ENCODE data around the gene NUCKS1. TPM values are rescaled to one million over a fixed set of nuclear protein-coding genes. Genes with fewer than 3 reads are reported as not detected.

Gene NUCKS1
- total RNA-seq, 1 experiment from 2014 or later = 379 TPM

DNA sequence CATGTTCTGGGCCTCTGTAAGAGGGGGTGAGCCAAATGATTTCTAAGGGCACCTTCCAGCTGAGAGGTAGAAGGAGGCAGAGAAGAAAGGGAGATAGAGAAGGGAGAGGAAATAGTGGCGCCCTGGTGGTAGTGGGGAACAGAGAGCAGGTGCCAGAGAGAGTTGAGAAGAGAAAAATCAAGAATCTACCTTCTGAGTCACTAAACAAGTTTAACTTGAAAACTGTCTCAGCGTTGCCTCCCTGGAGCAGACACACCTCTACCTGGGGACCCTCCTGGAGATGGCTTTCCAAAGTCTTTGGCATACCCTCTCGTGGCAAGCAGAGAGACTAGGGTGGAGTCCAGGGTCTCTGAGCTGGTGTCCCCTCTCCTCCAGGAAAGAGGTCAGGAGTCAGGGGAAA, 68.6 kb downstream of the NUCKS1 start:
- Histone ChIP-seq H3K36me3 (no peaks in the 10 kb centered on the region), H3K27ac (no peak overlapping the region), H3K27me3 (peaks cover 3% of the 10 kb centered on the region; the same call in 1 of the 2 replicates), H3K9me3 (replicated peaks) (no peaks in the 10 kb centered on the region), H3K4me1 (peaks cover 26% of the 10 kb centered on the region), H3K4me3 (no peak overlapping the region)
- DNase-seq = no peak

DNA sequence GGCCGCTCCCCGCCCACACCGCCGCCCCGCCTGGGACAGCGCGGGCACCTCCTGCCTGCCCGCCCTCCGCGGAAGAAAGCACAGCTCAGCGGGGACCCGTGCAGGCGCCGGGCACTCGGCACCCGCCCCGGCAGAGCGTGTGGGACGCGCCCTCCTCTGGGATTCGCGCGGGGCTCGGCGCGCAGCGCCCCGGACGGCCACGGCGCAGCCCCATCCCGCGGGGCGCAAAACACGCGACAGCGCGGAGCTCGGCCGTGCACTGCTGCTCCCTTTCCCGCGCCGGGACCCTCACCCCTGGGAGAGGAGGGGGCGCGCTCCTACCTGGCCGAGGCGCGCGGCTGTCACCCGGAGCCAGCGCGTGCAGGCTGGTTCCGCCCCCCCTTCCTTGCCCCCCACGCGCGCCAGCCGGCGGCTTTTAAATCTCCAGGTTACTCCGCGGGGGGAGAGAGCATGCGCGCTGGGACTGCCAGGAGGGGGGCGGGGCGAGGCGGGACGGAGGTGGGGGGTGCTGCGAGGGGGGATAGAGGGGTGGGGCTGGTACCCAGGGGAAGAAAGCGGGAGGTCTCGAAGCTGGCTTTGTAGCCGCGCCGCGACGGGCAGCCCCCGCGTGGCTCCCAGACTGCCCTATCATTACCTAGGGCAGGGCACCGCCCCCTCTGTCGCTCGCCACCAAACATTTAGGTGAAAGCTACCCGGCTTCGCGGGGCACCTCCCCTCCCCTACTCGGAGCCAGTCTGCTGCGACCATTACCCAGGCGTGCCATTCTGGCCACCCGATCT, 69.7 kb downstream of the NUCKS1 start, which contains the start of gene SLC45A3:
TSS of gene SLC45A3 (minus strand) at position 437 of the 779 bp plus-strand sequence. CDS start 15,853 bp downstream, outside the sequence.
- Histone ChIP-seq H3K4me1 (peaks cover 28% of the 10 kb centered on the region), H3K4me3 (peak within 1 kb of the TSS; percentile 94), H3K27me3 (peaks cover 3% of the 10 kb centered on the region; the same call in 1 of the 2 replicates), H3K27ac (no peak within 1 kb of the TSS), H3K36me3 (no peaks in the 10 kb centered on the region), H3K9me3 (replicated peaks) (no peaks in the 10 kb centered on the region)
- DNase-seq = peak; percentile 68 to 73

DNA sequence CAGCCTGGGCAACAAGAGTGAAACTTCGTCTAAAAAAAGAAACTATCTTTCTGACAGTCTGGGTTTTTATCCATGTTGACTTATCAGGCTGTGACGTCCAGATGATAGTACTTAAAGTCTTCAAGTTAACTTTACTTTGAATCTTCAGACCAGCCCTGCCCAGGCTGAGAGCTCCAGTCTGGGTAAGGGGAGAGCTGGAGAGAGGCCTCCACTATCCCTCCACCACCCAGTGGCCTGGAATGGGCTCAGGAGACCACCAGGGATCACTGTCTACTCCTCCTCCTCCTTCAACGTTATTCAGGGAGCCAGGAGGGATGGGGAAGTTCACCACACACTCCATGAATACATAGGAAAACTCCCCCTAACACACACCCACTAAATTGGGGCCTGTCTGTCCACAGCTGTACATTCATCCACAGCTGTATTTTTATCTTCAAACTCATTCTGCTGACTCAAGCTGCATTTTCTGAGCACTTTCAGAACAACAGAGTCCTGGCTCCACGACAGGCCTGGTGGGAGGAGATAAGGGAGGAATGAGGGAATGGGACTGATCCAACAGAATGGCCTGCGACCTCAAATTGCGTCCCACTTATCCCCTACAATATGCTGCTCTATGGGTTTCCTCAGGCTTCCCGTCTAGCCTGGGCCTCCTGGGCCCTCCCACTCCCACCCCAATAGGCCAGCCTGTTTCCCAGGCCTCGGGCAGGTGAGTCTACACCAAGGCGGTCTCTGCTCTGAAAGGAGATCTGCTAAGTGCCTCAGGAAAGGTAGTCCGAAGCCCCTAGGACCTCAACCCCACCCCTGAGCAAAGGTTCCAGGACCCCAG, 71.5 kb downstream of the NUCKS1 start:
- no peaks in the 10 kb centered on the region for H3K36me3 ChIP-seq
- no peaks in the 10 kb centered on the region for H3K9me3 ChIP-seq (replicated peaks)
- peaks cover 3% of the 10 kb centered on the region; the same call in 1 of the 2 replicates for H3K27me3 ChIP-seq
- no peak overlapping the region for H3K27ac ChIP-seq
- peaks cover 28% of the 10 kb centered on the region for H3K4me1 ChIP-seq
- no peak for DNase-seq
- peak overlapping the region; percentile 94; the same call in 1 of the 2 replicates for H3K4me3 ChIP-seq

DNA sequence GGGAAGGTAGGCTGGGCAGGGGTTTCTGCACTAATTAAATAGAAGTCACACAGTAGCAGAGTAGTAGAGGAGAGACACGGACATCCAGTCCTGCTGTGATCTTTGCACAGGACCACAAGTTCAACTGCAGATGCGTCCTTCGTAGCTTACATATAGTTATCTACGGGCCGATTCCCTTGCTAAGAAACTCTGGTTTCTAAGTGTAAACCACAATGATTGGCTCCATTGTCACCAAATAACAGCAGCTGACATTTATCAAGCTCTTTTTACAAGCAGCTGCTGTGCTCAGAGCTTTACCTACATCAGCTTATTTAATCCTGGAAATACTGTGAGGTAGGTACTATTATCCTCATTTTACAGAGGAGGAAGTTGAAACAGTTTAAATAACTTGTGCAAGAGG, 72.8 kb downstream of the NUCKS1 start:
- Histone ChIP-seq H3K4me3 (no peak overlapping the region), H3K4me1 (peaks cover 29% of the 10 kb centered on the region), H3K36me3 (no peaks in the 10 kb centered on the region), H3K27ac (peak overlapping the region; percentile 14; the same call in 1 of the 2 replicates), H3K27me3 (peaks cover 3% of the 10 kb centered on the region; the same call in 1 of the 2 replicates), H3K9me3 (replicated peaks) (no peaks in the 10 kb centered on the region)
- peak; percentile 60 to 87 for DNase-seq

GRCh38 chr1:205676597-205676996, 73.4 kb downstream of the NUCKS1 start:
- H3K4me1 ChIP-seq = peaks cover 35% of the 10 kb centered on the region
- H3K27ac ChIP-seq = peak overlapping the region; percentile 14; the same call in 1 of the 2 replicates
- no peaks in the 10 kb centered on the region for H3K9me3 ChIP-seq (replicated peaks)
- no peak overlapping the region for H3K4me3 ChIP-seq
- peaks cover 3% of the 10 kb centered on the region; the same call in 1 of the 2 replicates for H3K27me3 ChIP-seq
- H3K36me3 ChIP-seq = no peaks in the 10 kb centered on the region
- DNase-seq = no peak

GRCh38 chr1:205676002-205676401, 74.0 kb downstream of the NUCKS1 start:
- Histone ChIP-seq H3K27me3 (peaks cover 3% of the 10 kb centered on the region; the same call in 1 of the 2 replicates), H3K4me3 (no peak overlapping the region), H3K4me1 (peaks cover 41% of the 10 kb centered on the region), H3K9me3 (replicated peaks) (no peaks in the 10 kb centered on the region), H3K27ac (no peak overlapping the region), H3K36me3 (no peaks in the 10 kb centered on the region)
- DNase-seq = no peak

DNA sequence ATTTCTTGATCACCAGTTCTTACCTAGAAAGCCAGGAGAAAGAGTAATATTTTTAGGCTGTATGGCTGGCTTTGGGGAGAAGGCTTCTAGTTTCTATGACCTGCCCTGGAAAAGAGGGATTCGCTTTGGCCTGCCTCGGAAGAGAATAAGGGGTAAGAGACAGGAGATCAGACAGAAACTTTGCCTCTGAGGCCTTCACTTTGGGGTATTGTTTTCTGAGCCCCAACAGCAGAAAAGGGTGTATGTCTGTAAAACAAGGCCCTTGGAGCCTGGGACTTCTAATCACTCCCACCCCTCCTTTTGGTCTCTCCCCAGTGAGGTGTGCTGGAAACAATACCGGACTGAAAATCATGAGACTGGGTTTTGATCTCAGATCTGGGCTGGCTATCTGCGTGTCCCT, 74.7 kb downstream of the NUCKS1 start:
- H3K27me3 ChIP-seq = no peaks in the 10 kb centered on the region
- no peaks in the 10 kb centered on the region for H3K9me3 ChIP-seq (replicated peaks)
- no peaks in the 10 kb centered on the region for H3K36me3 ChIP-seq
- peaks cover 48% of the 10 kb centered on the region for H3K4me1 ChIP-seq
- H3K4me3 ChIP-seq = no peak overlapping the region
- no peak overlapping the region for H3K27ac ChIP-seq
- no peak for DNase-seq

GRCh38 chr1:205672970-205673369, 77.0 kb downstream of the NUCKS1 start:
- H3K4me3 ChIP-seq = no peak overlapping the region
- no peaks in the 10 kb centered on the region for H3K36me3 ChIP-seq
- no peak for DNase-seq
- peaks cover 45% of the 10 kb centered on the region for H3K4me1 ChIP-seq
- no peaks in the 10 kb centered on the region for H3K27me3 ChIP-seq
- H3K9me3 ChIP-seq (replicated peaks) = no peaks in the 10 kb centered on the region
- no peak overlapping the region for H3K27ac ChIP-seq

DNA sequence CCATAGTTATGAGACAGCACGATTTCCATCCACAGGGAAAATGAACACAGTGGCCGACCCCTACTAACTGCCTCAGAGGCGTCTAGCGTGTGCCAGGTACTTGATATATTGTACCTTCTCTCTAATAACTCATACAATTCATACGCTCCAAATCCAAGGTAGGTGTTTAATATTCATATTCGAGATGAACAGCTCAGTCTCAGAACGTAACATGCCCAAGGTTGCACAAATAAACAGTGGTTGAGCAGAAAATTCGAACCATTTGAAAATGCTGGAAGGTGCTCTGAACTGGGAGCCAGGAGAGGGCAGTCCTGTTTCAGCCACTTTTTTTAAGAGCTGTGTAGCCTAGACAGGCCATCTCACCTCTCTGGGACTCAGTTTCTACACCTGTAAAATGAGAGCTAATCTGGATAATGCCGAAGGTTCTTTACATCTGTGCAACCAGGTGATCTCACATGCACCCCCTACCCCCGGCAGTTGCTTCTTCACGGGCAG, 77.5 kb downstream of the NUCKS1 start:
- Histone ChIP-seq H3K36me3 (no peaks in the 10 kb centered on the region), H3K9me3 (replicated peaks) (no peaks in the 10 kb centered on the region), H3K27me3 (no peaks in the 10 kb centered on the region), H3K4me1 (peaks cover 41% of the 10 kb centered on the region), H3K4me3 (no peak overlapping the region), H3K27ac (no peak overlapping the region)
- DNase-seq = no peak

- H3K9me3 ChIP-seq (replicated peaks) = no peaks in the 10 kb centered on the region
- no peaks in the 10 kb centered on the region for H3K36me3 ChIP-seq
- DNase-seq = peak; percentile 86 to 90
- peak overlapping the region; percentile 40 for H3K4me3 ChIP-seq
- H3K4me1 ChIP-seq = peaks cover 29% of the 10 kb centered on the region
- H3K27me3 ChIP-seq = no peaks in the 10 kb centered on the region
- H3K27ac ChIP-seq = peak overlapping the region; percentile 75
Observed at GRCh38 chr1:205670611-205671430, 79.2 kb downstream of the NUCKS1 start.

- Histone ChIP-seq H3K27me3 (no peaks in the 10 kb centered on the region), H3K27ac (peak overlapping the region; percentile 75), H3K9me3 (replicated peaks) (no peaks in the 10 kb centered on the region), H3K36me3 (no peaks in the 10 kb centered on the region), H3K4me3 (peak overlapping the region; percentile 40), H3K4me1 (peaks cover 32% of the 10 kb centered on the region)
- DNase-seq = no peak
Observed at GRCh38 chr1:205670150-205670446, 79.9 kb downstream of the NUCKS1 start.

GRCh38 chr1:205669341-205670149, 80.4 kb downstream of the NUCKS1 start:
- H3K27ac ChIP-seq = no peak overlapping the region; the same call in 1 of the 2 replicates
- no peak overlapping the region for H3K4me3 ChIP-seq
- H3K9me3 ChIP-seq (replicated peaks) = no peaks in the 10 kb centered on the region
- peaks cover 34% of the 10 kb centered on the region for H3K4me1 ChIP-seq
- no peaks in the 10 kb centered on the region for H3K36me3 ChIP-seq
- H3K27me3 ChIP-seq = no peaks in the 10 kb centered on the region
- no peak for DNase-seq

GRCh38 chr1:205668951-205669340, 81.0 kb downstream of the NUCKS1 start:
- H3K36me3 ChIP-seq = no peaks in the 10 kb centered on the region
- no peaks in the 10 kb centered on the region for H3K27me3 ChIP-seq
- H3K4me3 ChIP-seq = no peak overlapping the region
- no peak for DNase-seq
- no peak overlapping the region for H3K27ac ChIP-seq
- no peaks in the 10 kb centered on the region for H3K9me3 ChIP-seq (replicated peaks)
- H3K4me1 ChIP-seq = peaks cover 37% of the 10 kb centered on the region

All from SJCRH30 (cell line).